SH-SY5Y (cell line): Measurements from ENCODE around the gene CNTN4.

Source experiments
- GATA2 ChIP-seq: IDR thresholded peaks from 2 replicates; pipeline ENCODE4 v1.6.1; 2011; ENCODE audit warnings: mild to moderate bottlenecking, low read depth, low read length
- GATA3 ChIP-seq: IDR thresholded peaks from 2 replicates; pipeline ENCODE4 v1.6.1; 2011; ENCODE audit warnings: low read depth, mild to moderate bottlenecking, low read length, moderate library complexity

- TF ChIP-seq GATA3 (no peak), GATA2 (no peak)
Observed at GRCh38 chr3:3064297-3064696, 965.6 kb downstream of the CNTN4 start.
